Eye (tissue), 1 donor: ENCODE data around the gene CLPTM1L.
"Not testable (repeated sequence)": the region's sequence is repeated elsewhere in the genome, so short reads cannot be mapped to it uniquely, and the experiment has no call there.

Experiments used
- DNase-seq: peaks from one replicate; pipeline ENCODE4 v3.0.0-alpha.2; 2015

CLPTM1L gene

GRCh38 chr5:1359031-1359645, 14.2 kb upstream of the CLPTM1L start:
- no peak for DNase-seq

GRCh38 chr5:1358726-1359025, 13.8 kb upstream of the CLPTM1L start:
- no peak for DNase-seq

- no peak for DNase-seq
Measured at GRCh38 chr5:1357946-1358725, 13.2 kb upstream of the CLPTM1L start.

DNA sequence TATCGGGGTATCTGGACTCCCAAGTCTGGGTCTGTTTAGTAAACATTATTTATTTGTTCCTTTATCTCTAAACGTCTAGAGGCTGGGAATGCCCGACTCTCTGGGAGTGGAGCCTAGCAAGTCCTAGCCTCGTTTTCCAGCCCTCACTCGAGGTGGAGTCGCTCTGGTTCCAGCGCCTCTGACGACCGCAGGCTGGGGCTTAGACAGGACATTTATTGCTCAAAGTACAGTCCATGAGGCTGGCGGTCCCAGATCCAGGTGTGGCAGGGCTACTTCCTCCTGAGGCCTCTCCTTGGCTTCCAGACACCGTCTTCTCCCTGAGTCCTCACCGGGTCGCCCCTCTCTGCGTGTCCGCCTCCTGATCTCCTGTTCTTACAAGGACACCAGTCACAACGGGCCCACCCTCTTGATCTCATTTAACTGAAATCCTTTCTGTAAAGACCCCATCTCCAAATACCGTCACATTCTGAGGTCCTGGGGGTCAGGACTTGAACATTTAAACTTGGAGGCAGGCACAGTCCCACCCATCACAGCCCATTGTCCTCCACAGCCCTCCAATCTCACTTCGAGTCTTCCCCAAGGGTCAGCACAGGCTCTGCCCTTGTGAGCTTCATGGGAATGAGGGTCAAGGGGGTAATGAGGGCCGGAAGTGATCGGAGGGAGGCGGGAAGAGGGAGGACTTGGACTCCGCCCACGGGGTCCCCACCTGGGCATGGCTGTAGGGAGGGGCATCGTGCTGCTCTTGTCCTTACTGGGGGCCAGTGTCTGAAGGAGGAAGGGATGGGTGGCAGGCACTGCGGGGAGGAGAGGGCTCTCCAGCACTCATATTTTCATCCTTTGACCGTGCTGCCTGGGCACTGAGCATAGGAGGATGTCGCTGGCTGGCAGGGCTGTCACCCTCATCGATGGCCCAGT, 12.2 kb upstream of the CLPTM1L start:
- DNase-seq: no peak

- no peak for DNase-seq
Measured at GRCh38 chr5:1354576-1354975, 9.7 kb upstream of the CLPTM1L start.

DNA sequence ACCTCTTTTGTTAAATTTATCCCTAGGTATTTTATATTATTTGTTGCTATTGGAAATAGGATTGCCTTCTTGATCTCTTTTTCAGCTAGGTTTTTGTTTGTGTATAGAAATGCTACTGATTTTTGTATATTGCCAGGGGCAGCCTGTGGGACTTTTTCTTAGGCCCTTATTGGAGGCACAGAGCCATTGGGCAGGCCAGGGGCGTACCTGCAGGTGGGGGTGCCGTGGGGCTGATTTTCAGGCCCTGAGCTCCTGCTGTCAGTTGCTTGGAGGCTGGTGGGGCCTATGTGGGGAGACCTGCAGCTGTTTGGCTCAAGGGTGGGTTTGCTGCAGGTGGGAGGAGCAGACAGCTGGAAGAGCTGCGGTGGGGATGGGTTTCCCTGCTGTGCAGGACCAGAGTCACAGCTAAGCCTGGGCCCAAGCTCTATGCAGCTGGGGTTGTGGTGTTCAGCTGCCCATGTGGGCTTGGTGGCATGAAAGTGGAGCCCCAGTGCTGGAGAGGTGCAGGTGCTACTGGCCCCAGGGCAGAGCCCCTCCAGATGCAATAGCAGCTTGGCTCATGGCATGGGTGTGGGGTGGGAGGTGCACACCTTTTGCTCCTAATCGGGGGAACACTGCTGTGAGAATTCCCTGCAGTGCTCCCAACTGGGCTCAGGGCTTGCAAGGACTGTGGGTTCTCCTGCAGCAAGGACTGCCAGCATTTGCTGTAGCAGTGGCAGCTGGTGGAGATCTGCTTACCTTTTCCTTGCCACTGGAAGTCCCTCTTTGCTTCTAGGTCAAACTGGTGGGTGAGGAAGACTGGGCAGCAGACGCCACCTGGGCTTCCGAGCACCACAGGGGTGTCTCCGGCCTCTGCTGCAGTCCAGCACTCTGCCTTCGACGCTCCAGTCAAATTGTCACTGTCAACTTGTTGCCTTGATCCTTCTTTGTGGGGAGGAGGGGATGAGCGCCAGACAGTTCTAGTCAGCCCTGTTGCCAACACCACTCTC, 7.6 kb upstream of the CLPTM1L start:
- DNase-seq: no peak

DNA sequence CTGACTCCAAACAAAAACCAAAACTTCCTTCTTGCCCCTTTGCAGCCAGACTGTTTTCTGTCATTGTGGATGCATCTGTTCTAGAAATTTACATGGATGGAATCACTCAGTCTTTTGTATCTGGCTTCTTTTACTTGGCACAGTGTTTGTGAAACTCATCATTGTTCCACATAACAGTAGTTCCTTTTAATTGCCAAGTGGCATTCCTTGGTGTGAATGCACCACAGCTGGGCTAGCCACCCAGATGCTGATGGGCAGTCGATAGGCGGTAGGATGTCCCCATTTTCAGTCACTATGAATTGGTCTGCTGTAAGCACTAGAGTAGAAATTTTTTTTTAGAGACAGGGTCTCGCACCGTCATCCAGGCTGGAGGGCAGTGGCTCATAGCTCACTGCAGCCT, 6.3 kb upstream of the CLPTM1L start:
- DNase-seq: no peak

- DNase-seq: no peak
Measured at GRCh38 chr5:1349246-1349645, 4.3 kb upstream of the CLPTM1L start.

DNA sequence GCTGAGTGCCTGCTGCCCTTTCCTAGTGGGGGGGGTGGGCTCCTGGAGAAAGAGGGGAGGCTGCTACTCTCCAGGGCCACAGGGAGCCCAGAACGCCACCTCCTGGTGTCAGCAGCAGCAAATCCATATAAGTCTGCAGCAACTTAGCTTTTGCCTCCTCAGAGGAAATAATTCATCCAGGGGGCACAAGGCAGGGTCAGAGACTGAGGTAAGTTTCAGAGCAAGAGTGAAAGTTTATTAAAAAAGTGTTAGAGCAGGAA, 4.0 kb upstream of the CLPTM1L start:
- DNase-seq: no peak

GRCh38 chr5:1347571-1347970, 2.7 kb upstream of the CLPTM1L start:
- DNase-seq: no peak

GRCh38 chr5:1346627-1347440, 1.9 kb upstream of the CLPTM1L start:
- no peak for DNase-seq

DNA sequence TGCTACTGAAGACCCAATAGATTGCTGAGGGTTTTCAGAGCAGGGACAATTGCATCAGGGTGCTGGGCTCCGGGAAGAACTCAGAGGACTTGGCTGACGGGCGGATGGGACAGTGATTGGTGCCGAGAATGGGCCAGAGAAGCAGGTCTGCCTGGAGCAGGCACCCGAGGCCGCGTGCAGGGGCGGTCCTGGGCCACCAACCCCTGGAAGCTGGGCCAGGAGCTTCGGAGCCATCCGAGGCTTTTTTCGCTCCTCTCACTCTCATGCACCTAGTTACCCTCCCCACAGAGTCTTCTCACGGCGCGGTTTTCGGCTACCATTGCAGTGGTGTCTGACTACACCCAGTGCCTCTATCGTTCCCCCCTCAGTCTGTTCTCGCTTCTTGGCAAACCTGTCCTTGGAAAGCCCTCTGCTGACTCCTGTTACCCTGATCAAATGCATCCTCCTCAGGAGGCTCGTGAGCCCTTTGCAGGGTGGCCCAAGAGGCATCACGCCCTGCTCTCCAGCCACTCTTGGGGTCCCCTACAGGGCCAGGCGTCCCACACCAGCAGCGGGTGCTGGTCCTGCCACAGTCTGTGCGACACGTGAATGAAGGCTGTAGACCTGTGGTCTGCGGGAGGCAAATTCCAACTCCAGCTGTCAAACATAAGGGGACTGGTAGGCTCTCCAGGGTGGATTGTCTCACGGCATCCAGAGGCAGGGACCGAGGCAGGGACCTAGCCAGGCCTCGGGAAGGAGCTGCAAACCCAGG, 1.2 kb upstream of the CLPTM1L start:
- DNase-seq: no peak

DNA sequence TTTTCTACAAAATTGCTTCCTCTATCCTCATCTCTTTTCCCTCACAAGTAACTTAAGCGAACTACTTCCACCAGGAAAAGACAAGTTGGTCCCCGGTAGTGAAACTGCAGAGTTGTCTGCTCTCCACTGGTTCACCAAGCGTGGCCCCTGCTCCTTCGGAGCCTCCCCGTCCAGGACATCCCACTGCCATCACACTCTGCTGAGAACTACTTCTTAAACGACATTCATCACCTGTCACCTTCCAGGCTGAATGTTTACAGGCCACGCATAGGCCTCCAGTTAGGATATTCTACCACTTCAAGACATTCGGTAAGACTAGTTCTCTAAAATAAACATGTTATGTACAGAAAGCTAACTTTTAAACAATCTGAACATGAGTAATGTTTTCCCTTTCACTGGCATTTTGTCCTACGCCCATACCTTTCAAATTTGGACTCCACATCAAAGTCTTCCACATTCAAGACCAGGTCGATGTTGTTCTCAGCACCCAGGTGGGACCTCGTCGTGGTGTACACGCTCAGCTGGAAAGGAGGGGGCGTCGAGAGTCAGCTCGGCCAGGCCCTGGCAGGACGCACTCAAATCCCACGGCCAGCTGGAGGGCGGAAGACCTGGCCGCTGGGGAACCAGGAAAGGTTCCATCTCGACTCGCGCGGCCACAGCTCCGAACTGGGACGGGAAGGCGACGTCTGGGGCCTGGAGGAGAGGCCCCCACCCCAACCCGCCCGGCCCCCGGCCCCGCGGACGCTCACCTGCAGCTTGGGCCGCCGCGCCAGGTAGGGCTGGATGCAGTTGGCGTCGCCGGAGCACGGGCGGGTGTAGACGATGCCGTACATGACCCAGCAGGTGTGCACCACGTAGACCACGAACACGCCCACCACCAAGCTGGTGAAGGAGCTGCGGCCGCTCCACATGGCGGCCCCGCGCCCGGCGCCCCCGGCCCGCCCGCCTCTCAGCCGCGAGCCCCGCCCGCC, 683 bp downstream of the CLPTM1L start:
- DNase-seq: peak; percentile 9

DNA sequence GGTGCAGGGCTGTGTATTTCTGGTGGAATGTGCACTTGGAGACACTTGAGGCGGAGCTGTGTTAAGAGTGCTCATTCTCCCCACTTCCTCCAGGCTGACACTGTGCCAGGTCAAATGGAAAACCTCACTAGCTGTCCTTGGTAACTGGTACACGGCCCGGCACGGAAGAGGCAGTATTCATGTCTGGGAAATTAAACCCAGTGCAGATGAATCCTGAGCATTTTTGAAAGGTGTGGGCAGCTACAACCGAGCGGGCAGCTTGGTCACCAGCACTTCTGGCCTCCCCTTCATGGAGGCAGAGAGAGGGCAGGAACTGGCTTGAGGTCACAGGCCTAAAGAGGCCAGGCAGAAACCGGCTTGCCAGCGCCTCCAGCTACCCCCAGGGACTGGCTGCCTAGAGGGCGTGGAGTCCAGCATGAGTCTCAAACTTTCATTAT, 1.6 kb downstream of the CLPTM1L start:
- DNase-seq: no peak

DNA sequence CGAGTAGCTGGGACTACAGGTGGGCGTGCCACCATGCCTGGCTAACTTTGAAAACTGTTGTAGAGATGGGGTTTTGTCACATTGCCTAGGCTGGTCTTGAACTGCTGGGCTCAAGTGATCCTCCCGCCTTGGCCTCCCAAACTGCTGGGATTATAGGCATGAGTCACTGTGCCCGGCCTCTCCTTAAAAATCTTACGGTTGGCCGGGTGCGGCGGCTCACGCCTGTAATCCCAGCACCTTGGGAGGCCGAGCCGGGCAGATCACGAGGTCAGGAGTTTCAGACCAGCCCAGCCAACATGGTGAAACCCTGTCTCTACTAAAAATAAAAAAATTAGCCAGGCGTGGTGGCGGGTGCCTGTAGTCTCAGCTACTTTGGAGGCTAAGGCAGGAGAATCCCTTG, 2.2 kb downstream of the CLPTM1L start:
- DNase-seq: not testable (repeated sequence)

DNA sequence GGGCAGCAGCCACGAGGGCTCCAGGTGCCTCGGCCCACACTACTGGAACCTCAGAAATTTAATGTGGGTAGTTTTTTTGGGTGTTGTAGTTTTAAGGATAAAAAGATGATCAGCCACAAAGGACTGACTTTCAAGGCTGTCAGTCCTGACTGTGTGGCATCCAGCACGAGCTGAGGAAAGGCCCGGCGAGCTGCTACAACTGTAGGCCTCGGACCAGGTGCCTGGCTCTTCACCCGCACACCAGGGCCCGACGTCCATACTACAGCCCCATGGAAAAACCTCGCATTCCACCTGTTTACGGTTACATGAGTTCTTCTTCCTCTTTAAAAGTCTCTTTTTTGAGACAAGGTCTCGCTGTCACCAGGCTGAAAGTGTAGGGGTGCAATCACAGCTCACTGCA, 2.6 kb downstream of the CLPTM1L start:
- no peak for DNase-seq

- no peak for DNase-seq
Measured at GRCh38 chr5:1341863-1342262, 3.0 kb downstream of the CLPTM1L start.

- not testable (repeated sequence) for DNase-seq
Measured at GRCh38 chr5:1339818-1340210, 5.1 kb downstream of the CLPTM1L start.

DNA sequence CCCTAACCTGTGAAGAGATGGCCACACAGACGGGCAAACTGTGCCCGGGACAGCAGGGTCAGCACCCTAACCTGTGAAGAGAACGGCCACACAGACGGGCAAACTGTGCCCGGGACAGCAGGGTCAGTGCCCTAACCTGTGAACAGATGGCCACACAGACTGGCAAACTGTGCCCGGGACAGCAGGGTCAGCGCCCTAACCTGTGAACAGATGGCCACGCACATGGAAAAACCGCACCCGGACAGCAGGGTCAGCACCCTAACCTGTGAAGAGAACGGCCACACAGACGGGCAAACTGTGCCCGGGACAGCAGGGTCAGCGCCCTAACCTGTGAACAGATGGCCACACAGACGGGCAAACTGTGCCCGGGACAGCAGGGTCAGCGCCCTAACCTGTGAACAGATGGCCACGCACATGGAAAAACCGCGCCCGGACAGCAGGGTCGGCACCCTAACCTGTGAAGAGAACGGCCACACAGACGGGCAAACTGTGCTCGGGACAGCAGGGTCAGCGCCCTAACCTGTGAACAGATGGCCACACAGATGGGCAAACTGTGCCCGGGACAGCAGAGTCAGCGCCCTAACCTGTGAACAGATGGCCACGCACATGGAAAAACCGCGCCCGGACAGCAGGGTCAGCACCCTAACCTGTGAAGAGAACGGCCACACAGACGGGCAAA, 5.6 kb downstream of the CLPTM1L start:
- not testable (repeated sequence) for DNase-seq
